Loucy (cell line): Measurements from ENCODE around the gene CERS4.

Experiments
- EZH2phosphoT487 ChIP-seq: fragments of 200-600 bp; IDR thresholded peaks from 2 replicates; pipeline ENCODE4 v1.6.1; 2018; ENCODE audit warnings: antibody characterized with exemption, mild to moderate bottlenecking, moderate library complexity, borderline replicate concordance
- TF ChIP-seq, protein P1 (sequence below): fragments of 200-600 bp; sonication (generic); conservative IDR thresholded peaks from 2 replicates; pipeline ENCODE4 v1.5.1; 2014; ENCODE audit warnings: mild to moderate bottlenecking, antibody characterized with exemption, low read length

DNA sequence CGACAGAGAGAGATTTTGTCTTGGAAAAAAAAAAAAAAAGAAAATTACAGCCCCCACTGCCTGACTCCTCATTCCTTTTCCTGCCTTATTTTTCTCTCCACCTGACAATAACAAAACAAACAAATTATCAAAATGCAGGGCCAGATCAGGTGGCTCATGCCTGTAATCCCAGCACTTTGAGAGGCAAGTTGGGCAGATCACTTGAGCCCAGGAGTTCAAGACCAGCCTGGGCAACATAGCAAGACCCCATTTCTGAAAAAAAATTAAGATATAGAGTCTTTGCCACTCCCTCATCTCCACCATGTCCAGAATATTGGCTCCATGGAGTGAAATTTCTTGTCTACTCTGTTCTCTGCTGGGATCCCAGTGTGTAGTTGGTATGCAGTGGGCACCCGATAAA is 7.2 kb downstream of the CERS4 start:
- TF ChIP-seq, protein P1, sequence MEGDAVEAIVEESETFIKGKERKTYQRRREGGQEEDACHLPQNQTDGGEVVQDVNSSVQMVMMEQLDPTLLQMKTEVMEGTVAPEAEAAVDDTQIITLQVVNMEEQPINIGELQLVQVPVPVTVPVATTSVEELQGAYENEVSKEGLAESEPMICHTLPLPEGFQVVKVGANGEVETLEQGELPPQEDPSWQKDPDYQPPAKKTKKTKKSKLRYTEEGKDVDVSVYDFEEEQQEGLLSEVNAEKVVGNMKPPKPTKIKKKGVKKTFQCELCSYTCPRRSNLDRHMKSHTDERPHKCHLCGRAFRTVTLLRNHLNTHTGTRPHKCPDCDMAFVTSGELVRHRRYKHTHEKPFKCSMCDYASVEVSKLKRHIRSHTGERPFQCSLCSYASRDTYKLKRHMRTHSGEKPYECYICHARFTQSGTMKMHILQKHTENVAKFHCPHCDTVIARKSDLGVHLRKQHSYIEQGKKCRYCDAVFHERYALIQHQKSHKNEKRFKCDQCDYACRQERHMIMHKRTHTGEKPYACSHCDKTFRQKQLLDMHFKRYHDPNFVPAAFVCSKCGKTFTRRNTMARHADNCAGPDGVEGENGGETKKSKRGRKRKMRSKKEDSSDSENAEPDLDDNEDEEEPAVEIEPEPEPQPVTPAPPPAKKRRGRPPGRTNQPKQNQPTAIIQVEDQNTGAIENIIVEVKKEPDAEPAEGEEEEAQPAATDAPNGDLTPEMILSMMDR: no peak
- TF ChIP-seq EZH2phosphoT487: no peak
